K562 (cell line): ENCODE data around the gene ZNF598. TPM values are rescaled to one million over a fixed set of nuclear protein-coding genes. Genes with fewer than 3 reads are reported as not detected.

Experiments used
- ARHGAP35 ChIP-seq: fragments of 450-650 bp; IDR thresholded peaks from 2 replicates; pipeline ENCODE4 v1.6.1; 2018; ENCODE audit not compliant: partially characterized antibody
- ARID2 ChIP-seq: fragments of 450-650 bp; IDR thresholded peaks from 2 replicates; pipeline ENCODE4 v1.6.1; 2017; ENCODE audit warnings: antibody characterized with exemption, mild to moderate bottlenecking
- BDP1 ChIP-seq: IDR thresholded peaks from 3 replicates; pipeline ENCODE4 v1.6.1; 2011; ENCODE audit not compliant: insufficient read length, insufficient read depth
- CEBPG ChIP-seq, 3 experiments: fragments of 200-800 bp in 1 of 3; sonication (Bioruptor generic) in 1 of 3; sonication (generic) in 1 of 3; formaldehyde crosslinking in 1 of 3; IDR thresholded peaks in 2 of 3; conservative IDR thresholded peaks in 1 of 3; 2 replicates each; pipeline versions ENCODE4 v1.6.1 to v1.8.0; 2016 to 2022; ENCODE audit warnings: missing compliant biosample characterization in 2 of 3, missing genetic modification characterization in 2 of 3, mild to moderate bottlenecking in 1 of 3, missing genetic modification reagents in 1 of 3
- DPF2 ChIP-seq: fragments of 450-650 bp; IDR thresholded peaks from 2 replicates; pipeline ENCODE4 v1.6.1; 2016
- EP400 ChIP-seq: fragments of 450-650 bp; IDR thresholded peaks from 2 replicates; pipeline ENCODE4 v1.6.1; 2017; ENCODE audit warnings: antibody characterized with exemption, mild to moderate bottlenecking, moderate library complexity
- ETV6 ChIP-seq, 3 experiments: fragments of 150-350 bp in 1 of 3; sonication (generic) in 1 of 3; formaldehyde crosslinking in 1 of 3; IDR thresholded peaks; 2 replicates each; pipeline versions ENCODE4 v1.6.1 to v1.8.0; 2014 to 2022; ENCODE audit warnings: borderline replicate concordance in 2 of 3, low read depth in 2 of 3, antibody characterized with exemption in 1 of 3, low read length in 1 of 3, mild to moderate bottlenecking in 1 of 3, missing genetic modification reagents in 1 of 3
- GTF2B ChIP-seq: IDR thresholded peaks from 2 replicates; pipeline ENCODE4 v1.6.1; 2011; ENCODE audit not compliant: insufficient read length; ENCODE audit errors: extremely low read depth
- HNRNPH1 ChIP-seq: fragments of 200-400 bp; formaldehyde crosslinking; optimal IDR thresholded peaks from 2 replicates; pipeline ENCODE3; 2017; ENCODE audit warnings: low read depth, mild to moderate bottlenecking, low read length, moderate library complexity
- KDM1A ChIP-seq, 2 experiments: fragments of 450-650 bp; IDR thresholded peaks; 2 replicates each; pipeline ENCODE4 v1.6.1; 2016; ENCODE audit warnings: mild to moderate bottlenecking in 2 of 2
- MBD2 ChIP-seq: sonication (generic); IDR thresholded peaks from 2 replicates; pipeline ENCODE4 v1.6.1; 2016; ENCODE audit warnings: low read depth, borderline replicate concordance
- PTRF ChIP-seq: fragments of 450-650 bp; IDR thresholded peaks from 2 replicates; pipeline ENCODE4 v1.6.1; 2016; ENCODE audit warnings: mild to moderate bottlenecking, missing genetic modification characterization, missing compliant biosample characterization
- RBM17 ChIP-seq: fragments of 200-400 bp; formaldehyde crosslinking; IDR thresholded peaks from 2 replicates; pipeline ENCODE4 v1.6.1; 2017; ENCODE audit warnings: low read depth, mild to moderate bottlenecking, low read length, borderline replicate concordance
- RNF219 ChIP-seq: fragments of 250-450 bp; sonication (Bioruptor Pico); IDR thresholded peaks from 2 replicates; pipeline ENCODE4 v1.5.0; 2022; ENCODE audit warnings: mild to moderate bottlenecking
- SMC3 ChIP-seq: conservative IDR thresholded peaks from 2 replicates; pipeline ENCODE4 v1.6.1; 2011; ENCODE audit warnings: low read depth, low read length, improper control_type of control experiment; ENCODE audit not compliant: insufficient read depth
- SRF ChIP-seq, 2 experiments: fragments of 250-450, 450-650 bp in 1 of 2; sonication (Bioruptor Pico) in 1 of 2; sonication (generic) in 1 of 2; formaldehyde crosslinking; IDR thresholded peaks; 2 replicates each; pipeline versions ENCODE4 v1.5.0 to v1.5.1; 2020 to 2022; ENCODE audit warnings: mild to moderate bottlenecking in 1 of 2, missing genetic modification reagents in 1 of 2
- STAG1 ChIP-seq: sonication (generic); formaldehyde crosslinking; IDR thresholded peaks from 2 replicates; pipeline ENCODE4 v1.5.0; 2020; ENCODE audit warnings: missing genetic modification reagents, borderline replicate concordance
- TEAD4 ChIP-seq, 2 experiments: sonication (generic) in 1 of 2; formaldehyde crosslinking in 1 of 2; IDR thresholded peaks; 2 replicates each; pipeline versions ENCODE4 v1.6.1 to v1.8.0; 2012 to 2022; ENCODE audit warnings: borderline replicate concordance in 1 of 2, inconsistent platforms in 1 of 2, low read length in 1 of 2, mild to moderate bottlenecking in 1 of 2, missing genetic modification reagents in 1 of 2
- ZNF354B ChIP-seq: fragments of 250-450 bp; sonication (Bioruptor Pico); IDR thresholded peaks from 2 replicates; pipeline ENCODE4 v1.4.0; 2020
- ZNF780A ChIP-seq: fragments of 250-450 bp; sonication (Bioruptor Pico); IDR thresholded peaks from 2 replicates; pipeline ENCODE4 v1.5.0; 2021; ENCODE audit warnings: mild to moderate bottlenecking
- polyA plus RNA-seq, 8 experiments: library from polyadenylated mRNA; depleted of rRNA in 4 of 8; stranded (reverse) in 5 of 8; unstranded in 3 of 8; fragments of >200 nt; fragmentation: Nextera tagmentation in 2 of 8; fragmentation: Illumina TruSeq in 1 of 8; extraction: Ambion mirVana in 2 of 8; extraction: Trizol in 1 of 8; gene quantifications; 2 replicates each; pipeline versions ENCODE4 v1.2.1 to v1.2.3, GENCODE V29; 2011 to 2014; ENCODE audit warnings: inconsistent platforms in 1 of 8, missing spikeins in 1 of 8
- total RNA-seq, 7 experiments: library from RNA; depleted of rRNA in 6 of 7; stranded (reverse); fragments of >200 nt in 6 of 7; fragmentation: Illumina TruSeq in 2 of 7; extraction: Trizol in 2 of 7; gene quantifications; 2 replicates each; pipeline versions ENCODE4 v1.2.1 to v1.2.3, GENCODE V29; 2011 to 2021; ENCODE audit warnings: low replicate concordance in 1 of 7
- TF ChIP-seq, protein P1 (sequence below): fragments of 450-650 bp; IDR thresholded peaks from 2 replicates; pipeline ENCODE4 v1.6.1; 2016; ENCODE audit warnings: borderline replicate concordance

Gene ZNF598
- total and polyA plus RNA-seq, 9 of the 15 experiments (the other 6 are each of a cell fraction or from before 2014, with no cell fraction given): 0.11 to 115 (median 29.6) TPM

- TF ChIP-seq PTRF (tag) (no peak), ZNF780A (CRISPR knock-in tag) (no peak), SRF (CRISPR knock-in tag; IDR thresholded peaks at IDR 0.05) (peak in 1 of 2 experiments; percentile 86; a peak in 1 of 4 replicates), BDP1 (no peak), GTF2B (no peak), ZNF354B (CRISPR knock-in tag) (no peak), TEAD4 (IDR thresholded peaks at IDR 0.05; ENCODE audit: low read length) (no peak), TEAD4 (CRISPR knock-in tag; IDR thresholded peaks at IDR 0.05; ENCODE audit: borderline replicate concordance) (no peak), EP400 (peak; percentile 88), ARID2 (no peak), RBM17 (no peak), CEBPG (CRISPR knock-in tag; IDR thresholded peaks at IDR 0.05) (no peak), CEBPG (tag; conservative IDR thresholded peaks at IDR 0.05 in 1 of 2, IDR thresholded peaks at IDR 0.05 in 1 of 2) (no peak), ARHGAP35 (no peak), HNRNPH1 (no peak), MBD2 (peak; percentile 18; the same call in 1 of the 2 replicates), KDM1A (IDR thresholded peaks at IDR 0.05) (no peak), RNF219 (CRISPR knock-in tag) (no peak), SMC3 (peak; percentile 85), DPF2 (no peak), ETV6 (IDR thresholded peaks at IDR 0.05; ENCODE audit: borderline replicate concordance in 1 of 2, low read depth in 2 of 2, low read length in 1 of 2) (0 out of 4 replicates have a peak, but pooled peaks of 1 of the 2 experiments have one; percentile 10), ETV6 (CRISPR knock-in tag; IDR thresholded peaks at IDR 0.05; ENCODE audit: borderline replicate concordance) (no peak), STAG1 (CRISPR knock-in tag) (peak; percentile 57; the same call in 1 of the 2 replicates)
- TF ChIP-seq, protein P1, sequence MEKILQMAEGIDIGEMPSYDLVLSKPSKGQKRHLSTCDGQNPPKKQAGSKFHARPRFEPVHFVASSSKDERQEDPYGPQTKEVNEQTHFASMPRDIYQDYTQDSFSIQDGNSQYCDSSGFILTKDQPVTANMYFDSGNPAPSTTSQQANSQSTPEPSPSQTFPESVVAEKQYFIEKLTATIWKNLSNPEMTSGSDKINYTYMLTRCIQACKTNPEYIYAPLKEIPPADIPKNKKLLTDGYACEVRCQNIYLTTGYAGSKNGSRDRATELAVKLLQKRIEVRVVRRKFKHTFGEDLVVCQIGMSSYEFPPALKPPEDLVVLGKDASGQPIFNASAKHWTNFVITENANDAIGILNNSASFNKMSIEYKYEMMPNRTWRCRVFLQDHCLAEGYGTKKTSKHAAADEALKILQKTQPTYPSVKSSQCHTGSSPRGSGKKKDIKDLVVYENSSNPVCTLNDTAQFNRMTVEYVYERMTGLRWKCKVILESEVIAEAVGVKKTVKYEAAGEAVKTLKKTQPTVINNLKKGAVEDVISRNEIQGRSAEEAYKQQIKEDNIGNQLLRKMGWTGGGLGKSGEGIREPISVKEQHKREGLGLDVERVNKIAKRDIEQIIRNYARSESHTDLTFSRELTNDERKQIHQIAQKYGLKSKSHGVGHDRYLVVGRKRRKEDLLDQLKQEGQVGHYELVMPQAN: peak; percentile 82; the same call in 1 of the 2 replicates
Measured at GRCh38 chr16:2003827-2004641, 5.6 kb downstream of the ZNF598 start (continued).
